ENCODE data around the gene PCDH9.

- TF ChIP-seq CTCF (IDR thresholded peaks at IDR 0.05; ENCODE audit: insufficient read depth, low read length) (no peak), GABPA (IDR thresholded peaks at IDR 0.05; ENCODE audit: low read depth) (no peak), POLR2AphosphoS5 (IDR thresholded peaks at IDR 0.05; ENCODE audit: low read depth) (no peak)
These were observed 12.3 kb downstream of the PCDH9 start for GRCh38 chr13:67217880-67218279.
